ENCODE measurements around the gene TPRN.

DNA sequence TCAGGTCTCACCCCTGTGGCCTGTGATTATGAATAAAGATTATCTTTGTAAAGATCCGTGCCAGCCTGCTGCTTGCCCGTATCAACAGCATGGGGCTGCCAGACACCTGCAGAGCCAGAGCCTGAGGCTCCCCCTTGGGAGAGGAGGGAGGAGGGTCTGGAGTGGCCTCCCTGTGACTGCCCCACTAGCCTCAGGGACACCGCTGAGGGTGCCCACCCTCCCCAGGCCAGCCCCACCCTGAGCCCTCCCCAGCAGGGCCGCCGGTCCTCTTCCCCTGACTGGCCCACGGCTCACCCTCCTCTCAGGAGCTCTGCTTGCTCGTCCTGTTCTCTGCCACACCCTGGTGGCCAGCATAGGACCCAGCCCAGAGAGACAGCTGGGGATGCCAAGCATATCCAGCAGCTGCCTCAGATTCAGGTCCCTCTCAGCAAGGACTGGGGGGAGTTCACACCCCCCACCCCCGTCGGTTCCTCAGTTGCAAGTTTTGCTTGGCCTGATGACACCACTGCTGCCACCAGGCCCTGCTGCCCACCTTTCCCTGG is 10.2 kb downstream of the TPRN start:
- TF ChIP-seq, protein P1, sequence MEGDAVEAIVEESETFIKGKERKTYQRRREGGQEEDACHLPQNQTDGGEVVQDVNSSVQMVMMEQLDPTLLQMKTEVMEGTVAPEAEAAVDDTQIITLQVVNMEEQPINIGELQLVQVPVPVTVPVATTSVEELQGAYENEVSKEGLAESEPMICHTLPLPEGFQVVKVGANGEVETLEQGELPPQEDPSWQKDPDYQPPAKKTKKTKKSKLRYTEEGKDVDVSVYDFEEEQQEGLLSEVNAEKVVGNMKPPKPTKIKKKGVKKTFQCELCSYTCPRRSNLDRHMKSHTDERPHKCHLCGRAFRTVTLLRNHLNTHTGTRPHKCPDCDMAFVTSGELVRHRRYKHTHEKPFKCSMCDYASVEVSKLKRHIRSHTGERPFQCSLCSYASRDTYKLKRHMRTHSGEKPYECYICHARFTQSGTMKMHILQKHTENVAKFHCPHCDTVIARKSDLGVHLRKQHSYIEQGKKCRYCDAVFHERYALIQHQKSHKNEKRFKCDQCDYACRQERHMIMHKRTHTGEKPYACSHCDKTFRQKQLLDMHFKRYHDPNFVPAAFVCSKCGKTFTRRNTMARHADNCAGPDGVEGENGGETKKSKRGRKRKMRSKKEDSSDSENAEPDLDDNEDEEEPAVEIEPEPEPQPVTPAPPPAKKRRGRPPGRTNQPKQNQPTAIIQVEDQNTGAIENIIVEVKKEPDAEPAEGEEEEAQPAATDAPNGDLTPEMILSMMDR (IDR thresholded peaks at IDR 0.05; ENCODE audit: poor library complexity, severe bottlenecking), result no peak
- TF ChIP-seq SMC3 (conservative IDR thresholded peaks at IDR 0.05; ENCODE audit: poor library complexity) (no peak), RAD21 (conservative IDR thresholded peaks at IDR 0.05) (no peak), TAF1 (IDR thresholded peaks at IDR 0.05; ENCODE audit: low read depth) (no peak), POLR2AphosphoS5 (IDR thresholded peaks at IDR 0.05) (no peak), EZH2 (IDR thresholded peaks at IDR 0.05; ENCODE audit: borderline replicate concordance, insufficient read depth, low read length, poor library complexity, severe bottlenecking) (no peak)
